Panc1 (cell line): ENCODE data around the gene SERPINA12.

ENCODE experiments used
- CTCF ChIP-seq: fragments of 450-650 bp; IDR thresholded peaks from 2 replicates; pipeline ENCODE4 v1.5.1; 2017; ENCODE audit warnings: mild to moderate bottlenecking
- REST ChIP-seq, 2 experiments: IDR thresholded peaks; 2 replicates each; pipeline ENCODE4 v1.6.1; 2011 to 2012; ENCODE audit warnings: low read depth in 2 of 2, control low read depth in 1 of 2, low read length in 1 of 2, mild to moderate bottlenecking in 1 of 2, moderate library complexity in 1 of 2; ENCODE audit not compliant: insufficient read depth in 1 of 2

- TF ChIP-seq CTCF (no peak), REST (IDR thresholded peaks at IDR 0.05; ENCODE audit: insufficient read depth in 1 of 2, low read depth in 2 of 2, low read length in 1 of 2) (no peak)
Measured at GRCh38 chr14:94550041-94550440, 40.8 kb upstream of the SERPINA12 start.
